Left ventricle myocardium inferior (tissue), 1 donor: Measurements from ENCODE around the gene HDAC8. TPM values are rescaled to one million over a fixed set of nuclear protein-coding genes. Genes with fewer than 3 reads are reported as not detected.
A peak's percentile ranks its signal among the peaks of the same experiment; 100 is the strongest.
"Not testable (repeated sequence)": the region's sequence is repeated elsewhere in the genome, so short reads cannot be mapped to it uniquely, and the experiment has no call there.

Source experiments
- DNase-seq: peaks from one replicate; pipeline ENCODE4 v3.0.0-alpha.2; 2020
- H3K27ac ChIP-seq: fragments of 200-600 bp; replicated peaks from 2 replicates; pipeline ENCODE4 v1.8.0; 2021
- H3K27me3 ChIP-seq: fragments of 200-600 bp; 2 replicates; pipeline ENCODE4 v1.8.0; 2021; ENCODE audit warnings: low read depth
- H3K36me3 ChIP-seq: fragments of 200-600 bp; 2 replicates; pipeline ENCODE4 v1.8.0; 2021
- H3K4me1 ChIP-seq: fragments of 200-600 bp; 2 replicates; pipeline ENCODE4 v1.8.0; 2021
- H3K4me3 ChIP-seq: fragments of 200-600 bp; 2 replicates; pipeline ENCODE4 v1.8.0; 2021; ENCODE audit warnings: mild to moderate bottlenecking, moderate library complexity
- H3K9me3 ChIP-seq: fragments of 200-600 bp; replicated peaks from 2 replicates; pipeline ENCODE4 v1.8.0; 2021
- intact Hi-C: fragments of 100-400 bp; cut with micrococcal nuclease; formaldehyde crosslinking; loops from one replicate; pipeline ENCODE4 v1.11.0; 2022
- total RNA-seq: library from RNA; stranded (reverse); fragmentation: NEBNext Ultra II Directional; extraction: Animal tissue kit (Norgen Biotek cat#: 25700); gene quantifications from one replicate; pipeline ENCODE4 v1.2.1, GENCODE V29; 2021
- TF ChIP-seq, protein P1 (sequence below): fragments of 200-600 bp; IDR thresholded peaks from 2 replicates; pipeline ENCODE4 v1.8.0; 2021; ENCODE audit warnings: antibody characterized with exemption, mild to moderate bottlenecking, borderline replicate concordance
- donor health status: DM: no; HTN: yes; CAD: no; lungs with severe emphysema.

The HDAC8 gene
- total RNA-seq, 1 donor from 2014 or later = 19.3 TPM

DNA sequence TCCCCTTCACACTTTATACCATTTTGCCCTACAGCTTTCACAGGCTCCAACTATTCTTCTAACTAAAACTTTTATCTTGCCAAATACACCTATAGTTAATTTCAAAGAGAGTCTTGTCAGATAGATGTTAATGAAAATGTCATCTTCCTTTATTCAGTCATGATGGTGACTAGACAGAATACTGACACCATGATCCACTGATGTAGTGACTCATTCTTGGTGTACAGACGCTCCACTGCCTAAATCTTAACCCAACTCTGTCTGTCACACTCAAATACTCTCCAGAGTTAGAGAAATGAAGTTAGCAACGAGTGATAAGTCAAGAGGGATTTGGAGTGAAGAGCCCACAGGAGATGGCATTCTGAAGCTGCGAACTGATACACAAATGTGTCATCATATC lies 32.1 kb upstream of the HDAC8 start:
- H3K27me3 ChIP-seq = no peaks in the 10 kb centered on the region
- H3K4me3 ChIP-seq = no peak overlapping the region
- H3K4me1 ChIP-seq = no peaks in the 10 kb centered on the region
- TF ChIP-seq, protein P1, sequence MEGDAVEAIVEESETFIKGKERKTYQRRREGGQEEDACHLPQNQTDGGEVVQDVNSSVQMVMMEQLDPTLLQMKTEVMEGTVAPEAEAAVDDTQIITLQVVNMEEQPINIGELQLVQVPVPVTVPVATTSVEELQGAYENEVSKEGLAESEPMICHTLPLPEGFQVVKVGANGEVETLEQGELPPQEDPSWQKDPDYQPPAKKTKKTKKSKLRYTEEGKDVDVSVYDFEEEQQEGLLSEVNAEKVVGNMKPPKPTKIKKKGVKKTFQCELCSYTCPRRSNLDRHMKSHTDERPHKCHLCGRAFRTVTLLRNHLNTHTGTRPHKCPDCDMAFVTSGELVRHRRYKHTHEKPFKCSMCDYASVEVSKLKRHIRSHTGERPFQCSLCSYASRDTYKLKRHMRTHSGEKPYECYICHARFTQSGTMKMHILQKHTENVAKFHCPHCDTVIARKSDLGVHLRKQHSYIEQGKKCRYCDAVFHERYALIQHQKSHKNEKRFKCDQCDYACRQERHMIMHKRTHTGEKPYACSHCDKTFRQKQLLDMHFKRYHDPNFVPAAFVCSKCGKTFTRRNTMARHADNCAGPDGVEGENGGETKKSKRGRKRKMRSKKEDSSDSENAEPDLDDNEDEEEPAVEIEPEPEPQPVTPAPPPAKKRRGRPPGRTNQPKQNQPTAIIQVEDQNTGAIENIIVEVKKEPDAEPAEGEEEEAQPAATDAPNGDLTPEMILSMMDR = no peak
- DNase-seq = no peak
- H3K36me3 ChIP-seq = peaks cover 7% of the 10 kb centered on the region
- H3K9me3 ChIP-seq = no peaks in the 10 kb centered on the region
- no peak overlapping the region for H3K27ac ChIP-seq
- intact Hi-C loops = no loop called here

DNA sequence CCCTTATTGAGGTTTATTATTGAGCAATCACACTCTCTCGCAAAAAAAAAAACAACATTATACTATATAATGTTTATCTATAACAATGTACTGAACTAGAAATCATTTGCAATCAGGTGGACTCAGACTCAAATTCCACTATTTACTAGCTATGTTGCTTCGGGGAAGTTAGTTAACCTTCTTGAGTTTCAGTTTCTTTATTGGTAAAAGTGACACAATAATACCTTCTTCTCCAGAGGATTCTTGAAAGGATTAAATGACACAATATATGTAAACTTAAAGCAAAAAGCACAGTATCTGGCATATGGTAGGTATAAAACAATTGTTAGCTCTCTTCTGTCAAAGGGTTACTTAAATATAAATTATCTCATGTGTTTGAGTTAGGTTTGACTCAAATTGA lies 31.5 kb upstream of the HDAC8 start:
- peaks cover 5% of the 10 kb centered on the region for H3K36me3 ChIP-seq
- H3K27ac ChIP-seq = no peak overlapping the region
- H3K9me3 ChIP-seq = no peaks in the 10 kb centered on the region
- no peak for DNase-seq
- H3K27me3 ChIP-seq = no peaks in the 10 kb centered on the region
- no peaks in the 10 kb centered on the region for H3K4me1 ChIP-seq
- intact Hi-C loops = no loop called here
- TF ChIP-seq, protein P1 = no peak
- H3K4me3 ChIP-seq = no peak overlapping the region

DNA sequence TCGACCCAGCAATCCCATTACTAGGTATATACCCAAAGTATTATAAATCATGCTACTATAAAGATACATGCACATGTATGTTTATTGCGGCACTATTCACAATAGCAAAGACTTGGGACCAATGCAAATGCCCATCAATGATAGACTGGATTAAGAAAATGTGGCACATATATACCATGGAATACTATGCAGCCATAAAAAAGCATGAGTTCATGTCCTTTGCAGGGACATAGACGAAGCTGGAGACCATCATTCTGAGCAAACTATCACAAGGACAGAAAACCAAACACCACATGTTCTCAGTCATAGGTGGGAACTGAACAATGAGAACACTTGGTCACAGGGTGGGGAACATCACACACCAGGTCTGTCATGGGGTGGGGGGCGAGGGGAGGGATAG lies 18.4 kb upstream of the HDAC8 start:
- H3K27me3 ChIP-seq, H3K36me3 ChIP-seq, H3K4me3 ChIP-seq, H3K9me3 ChIP-seq, H3K4me1 ChIP-seq, intact Hi-C loops, DNase-seq, H3K27ac ChIP-seq: not testable (repeated sequence)

DNA sequence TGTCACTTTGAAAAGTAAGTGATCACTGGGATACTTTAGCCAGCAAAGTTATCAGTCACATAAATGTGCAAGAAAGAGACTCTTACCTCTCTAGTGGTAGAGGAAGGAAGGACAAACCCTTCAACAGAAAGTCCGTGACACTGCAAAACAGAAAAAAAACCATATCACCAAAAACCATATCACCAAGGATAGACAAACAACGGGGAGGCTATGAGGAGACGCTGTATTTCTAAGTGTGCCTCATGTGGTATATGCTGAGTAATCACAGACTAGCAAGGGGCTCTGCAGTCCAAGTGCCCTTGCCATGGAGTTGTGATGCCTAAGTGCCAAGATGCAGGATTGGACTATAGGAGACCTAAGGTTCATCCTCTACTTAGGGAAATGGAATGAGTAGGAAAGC lies 11.5 kb upstream of the HDAC8 start:
- Histone ChIP-seq H3K9me3 (no peaks in the 10 kb centered on the region), H3K4me1 (no peaks in the 10 kb centered on the region), H3K4me3 (no peak overlapping the region), H3K27me3 (no peaks in the 10 kb centered on the region), H3K36me3 (no peaks in the 10 kb centered on the region), H3K27ac (no peak overlapping the region)
- TF ChIP-seq, protein P1 = no peak
- DNase-seq = no peak
- intact Hi-C loops = no loop called here

DNA sequence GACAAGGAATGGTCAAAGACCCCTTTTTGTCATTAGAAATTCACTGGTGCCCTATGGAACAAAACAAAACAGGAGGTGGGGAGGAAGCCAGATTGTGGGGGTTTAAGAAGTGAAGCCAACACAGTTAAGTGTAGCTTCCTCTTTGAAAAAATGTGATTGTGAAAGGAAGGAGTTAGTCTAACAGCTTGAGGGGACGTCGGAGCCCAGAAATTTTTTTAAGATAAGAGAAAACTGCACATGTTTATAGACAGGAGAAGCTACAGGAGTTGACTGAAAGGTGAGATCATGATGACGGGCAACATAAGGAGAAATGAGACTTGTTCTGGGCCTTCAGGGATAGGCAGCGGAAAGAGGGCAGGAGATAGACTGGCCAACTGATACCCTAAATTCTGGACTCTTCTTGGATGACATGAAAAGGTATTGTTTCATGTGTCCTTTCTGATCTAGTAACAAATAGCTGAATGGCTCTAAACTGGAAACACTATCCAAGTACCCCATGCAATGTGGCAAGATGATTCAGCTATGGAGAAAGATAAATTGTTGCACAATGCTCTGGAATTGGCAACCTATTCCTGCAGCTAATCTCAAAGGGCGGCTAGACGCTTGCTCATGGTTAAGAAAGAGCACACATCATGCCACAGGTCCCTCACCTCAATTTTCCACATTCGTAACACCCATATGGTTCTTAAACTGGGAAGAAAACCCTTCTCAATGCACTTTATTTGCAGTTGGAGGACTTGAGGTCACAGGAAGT lies 3.7 kb upstream of the HDAC8 start:
- TF ChIP-seq, protein P1 = no peak
- Histone ChIP-seq H3K27me3 (no peaks in the 10 kb centered on the region), H3K9me3 (no peaks in the 10 kb centered on the region), H3K4me3 (no peak overlapping the region), H3K27ac (no peak overlapping the region), H3K4me1 (peaks cover 7% of the 10 kb centered on the region), H3K36me3 (no peaks in the 10 kb centered on the region)
- intact Hi-C loops = no loop called here
- DNase-seq = no peak

DNA sequence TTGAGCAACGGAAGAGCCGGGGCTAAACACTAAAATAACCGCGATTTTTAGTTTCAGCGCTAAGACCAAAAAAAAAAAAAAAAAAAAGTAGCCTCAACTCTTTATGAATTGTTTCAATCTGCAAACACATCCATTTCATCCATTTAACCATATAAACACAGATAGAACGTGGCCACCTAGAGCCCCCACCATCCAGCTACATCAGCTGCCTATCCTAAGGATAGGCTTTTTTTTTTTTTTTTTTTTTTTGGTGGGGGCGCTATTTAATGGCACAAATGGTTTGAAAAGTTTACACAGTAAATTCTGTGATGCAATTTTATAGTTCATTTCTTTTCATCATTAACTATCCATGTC lies 492 bp upstream of the HDAC8 start:
- TF ChIP-seq, protein P1 = no peak

More for the DNA sequence above, 492 bp upstream of the HDAC8 start:
- peak overlapping the region; percentile 73 for H3K4me3 ChIP-seq
- DNase-seq = no peak
- H3K36me3 ChIP-seq = no peaks in the 10 kb centered on the region
- H3K27ac ChIP-seq = peak overlapping the region; percentile 85
- no peaks in the 10 kb centered on the region for H3K27me3 ChIP-seq
- intact Hi-C loops = no loop called here
- no peaks in the 10 kb centered on the region for H3K9me3 ChIP-seq
- H3K4me1 ChIP-seq = peaks cover 7% of the 10 kb centered on the region
